ENCODE results near the gene SEPTIN5.
"Not testable (repeated sequence)": the region's sequence is repeated elsewhere in the genome, so short reads cannot be mapped to it uniquely, and the experiment has no call there.

SEPTIN5 gene

DNA sequence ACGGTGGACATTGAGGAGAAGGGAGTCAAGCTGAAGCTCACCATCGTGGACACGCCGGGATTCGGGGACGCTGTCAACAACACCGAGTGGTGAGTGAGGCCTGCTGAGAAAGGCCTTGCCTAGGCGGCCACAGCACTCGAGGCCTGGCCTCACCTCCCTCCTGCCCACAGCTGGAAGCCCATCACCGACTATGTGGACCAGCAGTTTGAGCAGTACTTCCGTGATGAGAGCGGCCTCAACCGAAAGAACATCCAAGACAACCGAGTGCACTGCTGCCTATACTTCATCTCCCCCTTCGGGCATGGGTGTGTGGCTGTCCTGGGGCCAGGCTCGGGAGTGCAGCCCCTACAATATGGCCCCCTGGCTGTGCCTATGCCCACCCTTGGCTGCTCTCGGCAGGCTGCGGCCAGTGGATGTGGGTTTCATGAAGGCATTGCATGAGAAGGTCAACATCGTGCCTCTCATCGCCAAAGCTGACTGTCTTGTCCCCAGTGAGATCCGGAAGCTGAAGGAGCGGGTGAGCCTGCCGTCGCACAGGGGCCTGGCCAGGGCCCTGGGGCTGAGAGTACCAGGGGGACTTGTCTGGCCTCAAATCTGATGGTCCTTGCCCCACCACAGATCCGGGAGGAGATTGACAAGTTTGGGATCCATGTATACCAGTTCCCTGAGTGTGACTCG lies 6.0 kb downstream of the SEPTIN5 start:
- DNase-seq (ENCODE audit: low spot score) = no peak

DNA sequence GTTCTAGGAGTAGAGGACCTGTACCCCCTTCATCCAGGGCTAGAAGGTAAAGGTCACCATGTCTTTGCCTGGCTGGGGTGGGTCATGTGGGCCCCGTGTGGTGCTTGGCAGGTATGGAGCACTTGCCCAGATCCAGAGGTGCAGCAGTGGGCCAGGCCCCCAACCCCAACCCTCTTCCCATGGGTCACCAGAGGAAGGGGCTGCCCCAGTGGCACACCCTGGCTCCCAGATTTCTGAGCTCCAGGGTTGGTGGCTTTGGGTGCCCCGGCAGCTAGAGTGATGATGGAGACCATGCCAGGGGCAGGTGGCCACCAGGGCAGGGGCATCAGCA lies 6.7 kb downstream of the SEPTIN5 start:
- DNase-seq (ENCODE audit: low spot score) = no peak

DNA sequence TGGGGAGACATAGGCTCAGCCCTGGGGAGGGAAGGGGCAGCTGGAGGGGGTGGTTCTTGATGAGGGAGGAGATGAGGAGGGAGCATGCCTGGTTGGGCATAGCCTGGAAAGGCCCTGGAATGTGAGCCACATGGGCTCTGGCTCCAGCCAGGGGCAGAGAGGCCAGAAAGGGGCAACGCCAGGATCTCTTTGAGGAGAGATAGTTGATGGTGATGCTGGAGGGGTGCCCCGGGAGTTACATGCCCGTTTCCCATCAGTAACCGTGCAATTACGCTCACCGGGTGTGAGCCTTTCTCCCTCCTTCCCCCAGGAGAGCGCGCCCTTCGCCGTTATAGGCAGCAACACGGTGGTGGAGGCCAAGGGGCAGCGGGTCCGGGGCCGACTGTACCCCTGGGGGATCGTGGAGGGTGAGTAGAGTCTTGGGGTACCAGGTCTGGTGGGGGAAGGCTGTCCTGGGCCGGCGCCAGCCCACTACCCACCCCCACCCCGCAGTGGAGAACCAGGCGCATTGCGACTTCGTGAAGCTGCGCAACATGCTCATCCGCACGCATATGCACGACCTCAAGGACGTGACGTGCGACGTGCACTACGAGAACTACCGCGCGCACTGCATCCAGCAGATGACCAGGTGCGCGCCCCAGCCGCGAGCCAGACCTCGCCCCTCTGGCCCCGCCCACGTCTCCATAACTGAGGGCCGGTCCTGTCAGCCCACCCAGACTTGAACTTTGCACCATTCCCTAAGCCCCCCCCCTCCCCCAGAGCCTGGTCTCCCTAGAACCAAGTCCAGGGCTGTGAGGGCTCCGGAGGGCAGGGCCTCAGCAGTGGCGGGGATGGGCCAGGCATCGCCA lies 7.3 kb downstream of the SEPTIN5 start:
- no peak for DNase-seq (ENCODE audit: low spot score)

DNA sequence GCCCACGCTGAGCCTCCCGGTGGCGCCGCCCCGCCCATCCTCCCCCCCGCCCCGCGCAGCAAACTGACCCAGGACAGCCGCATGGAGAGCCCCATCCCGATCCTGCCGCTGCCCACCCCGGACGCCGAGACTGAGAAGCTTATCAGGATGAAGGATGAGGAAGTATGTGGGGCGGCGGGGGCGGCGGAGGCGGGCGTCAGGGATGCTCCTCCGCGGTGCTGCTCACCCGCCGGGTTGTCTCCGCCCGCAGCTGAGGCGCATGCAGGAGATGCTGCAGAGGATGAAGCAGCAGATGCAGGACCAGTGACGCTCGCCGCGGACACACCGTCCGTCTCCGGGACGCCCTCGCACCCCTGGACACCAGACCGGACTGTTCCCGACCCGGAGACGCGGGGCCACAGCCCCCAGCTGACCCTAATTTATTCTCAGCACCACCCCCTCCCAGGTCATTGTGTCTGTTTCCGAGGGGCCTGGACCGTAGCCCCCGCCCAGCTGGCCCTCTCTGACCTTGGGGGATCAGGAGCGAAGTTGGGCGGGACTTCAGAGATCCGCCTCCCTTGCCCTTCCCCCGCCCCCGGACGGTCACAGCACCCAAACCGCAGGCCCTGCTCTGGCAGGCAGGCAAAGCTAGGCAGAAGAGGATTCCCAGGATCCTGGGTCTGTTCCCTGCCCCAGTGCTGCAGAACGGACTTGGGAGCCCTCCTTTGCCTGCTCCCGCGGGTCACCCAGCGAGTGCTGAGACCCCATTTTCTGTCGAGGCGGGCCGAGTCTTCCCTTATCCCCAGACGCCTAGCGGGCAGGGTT lies 8.1 kb downstream of the SEPTIN5 start:
- DNase-seq (ENCODE audit: low spot score) = no peak

DNA sequence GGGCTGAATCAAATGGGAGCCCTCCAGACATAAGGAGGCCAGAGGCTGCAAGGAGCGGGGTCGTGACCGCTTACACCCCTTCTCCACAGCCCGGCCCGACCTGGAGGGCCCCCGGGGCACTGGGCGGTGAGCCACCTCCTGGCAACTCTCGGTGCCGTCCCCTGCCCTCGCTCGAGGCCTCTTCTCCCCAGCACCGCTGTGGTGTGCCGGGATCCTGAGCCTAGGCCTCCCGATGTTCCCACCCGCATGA lies 8.6 kb downstream of the SEPTIN5 start:
- no peak for DNase-seq (ENCODE audit: low spot score)

DNA sequence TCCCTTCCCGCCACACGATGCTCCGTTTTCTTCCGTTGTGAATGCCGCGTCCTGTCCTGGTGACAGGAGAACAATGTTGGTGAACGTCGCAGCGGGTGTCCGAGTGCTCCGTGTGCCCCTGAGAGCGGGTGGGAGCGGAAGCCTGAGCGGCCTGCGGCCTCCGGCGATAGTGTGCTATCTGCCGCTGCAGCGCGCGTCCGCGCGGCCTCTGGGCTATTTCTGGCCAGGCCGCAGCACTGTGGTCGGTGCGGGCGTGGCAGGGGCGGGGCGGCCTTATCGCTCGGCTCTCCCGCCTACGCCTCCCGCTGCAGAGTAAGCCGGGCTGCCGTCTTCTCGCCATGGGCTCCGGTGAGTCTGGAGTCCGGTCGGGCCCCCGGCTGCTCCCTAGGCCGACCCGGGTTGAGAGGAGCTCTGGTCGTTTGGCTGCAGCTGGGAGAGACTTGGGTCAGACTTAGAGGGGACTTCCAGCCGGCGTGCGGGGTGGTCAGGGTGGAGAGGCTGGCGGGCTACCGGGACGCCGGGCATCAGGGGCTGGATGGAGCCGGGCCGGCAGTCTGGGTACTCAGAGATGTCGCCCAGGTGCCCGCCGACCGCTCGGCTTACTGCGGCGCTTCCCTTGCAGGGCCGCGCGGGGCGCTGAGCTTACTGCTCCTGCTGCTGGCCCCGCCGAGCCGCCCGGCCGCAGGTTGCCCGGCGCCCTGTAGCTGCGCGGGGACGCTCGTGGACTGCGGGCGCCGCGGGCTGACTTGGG lies 9.1 kb downstream of the SEPTIN5 start, which contains the start of gene GP1BB:
GP1BB (plus strand) TSS at position 308 of the 751 bp plus-strand sequence; CDS start at position 339, 31 bp downstream.
- peak; percentile 30 for DNase-seq (ENCODE audit: low spot score)

DNA sequence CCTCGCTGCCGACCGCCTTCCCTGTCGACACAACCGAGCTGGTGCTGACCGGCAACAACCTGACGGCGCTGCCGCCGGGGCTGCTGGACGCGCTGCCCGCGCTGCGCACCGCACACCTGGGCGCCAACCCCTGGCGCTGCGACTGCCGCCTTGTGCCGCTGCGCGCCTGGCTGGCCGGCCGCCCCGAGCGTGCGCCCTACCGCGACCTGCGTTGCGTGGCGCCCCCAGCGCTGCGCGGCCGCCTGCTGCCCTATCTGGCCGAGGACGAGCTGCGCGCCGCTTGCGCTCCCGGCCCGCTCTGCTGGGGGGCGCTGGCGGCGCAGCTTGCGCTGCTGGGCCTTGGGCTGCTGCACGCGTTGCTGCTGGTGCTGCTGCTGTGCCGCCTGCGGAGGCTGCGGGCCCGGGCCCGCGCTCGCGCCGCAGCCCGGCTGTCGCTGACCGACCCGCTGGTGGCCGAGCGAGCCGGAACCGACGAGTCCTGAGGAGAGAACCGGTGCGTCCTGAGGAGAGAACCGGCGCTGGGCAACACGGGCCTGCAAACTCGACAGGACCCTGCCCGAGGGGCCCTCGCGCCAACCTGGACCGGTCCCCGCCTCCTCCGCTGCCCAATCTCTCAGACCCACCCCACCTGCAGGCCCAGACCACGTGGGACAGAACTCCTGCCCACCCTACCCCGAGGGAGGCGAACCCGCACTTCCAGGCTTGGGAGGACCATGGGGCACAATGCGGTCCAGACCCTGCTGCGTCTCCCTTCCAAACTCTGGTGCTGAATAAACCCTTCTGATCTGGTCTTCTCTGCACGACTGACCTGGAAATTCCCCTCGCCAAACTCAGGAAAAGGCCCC lies 9.9 kb downstream of the SEPTIN5 start:
- peak; percentile 34 for DNase-seq (ENCODE audit: low spot score)

DNA sequence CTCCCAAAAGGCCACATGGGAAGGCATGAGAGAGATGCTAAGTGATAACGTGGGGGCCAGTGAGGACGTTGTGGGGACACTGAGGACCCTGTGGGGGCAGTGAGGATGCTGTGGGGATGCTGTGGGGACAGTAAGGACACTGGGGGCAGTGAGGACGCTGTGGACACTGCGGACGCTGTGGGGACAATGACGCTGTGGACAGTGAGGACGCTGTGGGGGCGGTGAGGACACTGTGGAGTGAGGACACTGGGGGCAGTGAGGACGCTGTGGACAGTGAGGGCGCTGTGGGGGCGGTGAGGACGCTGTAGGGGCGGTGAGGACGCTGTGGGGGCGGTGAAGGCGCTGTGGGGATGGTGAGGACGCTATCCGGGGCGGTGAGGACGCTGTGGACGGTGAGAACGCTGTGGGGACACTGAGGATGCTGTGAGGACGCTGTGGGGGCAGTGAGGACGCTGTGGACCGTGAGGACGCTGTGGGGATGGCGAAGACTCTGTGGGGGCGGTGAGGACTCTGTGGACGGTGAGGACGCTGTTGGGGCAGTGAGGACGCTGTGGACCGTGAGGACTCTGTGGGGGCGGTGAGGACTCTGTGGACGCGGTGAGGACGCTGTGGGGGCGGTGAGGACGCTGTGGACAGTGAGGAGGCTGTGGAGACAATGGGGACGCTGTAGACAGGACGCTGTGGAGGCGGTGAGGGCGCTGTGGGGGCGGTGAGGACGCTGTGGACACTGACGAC lies 10.8 kb downstream of the SEPTIN5 start:
- DNase-seq (ENCODE audit: low spot score) = no peak

DNA sequence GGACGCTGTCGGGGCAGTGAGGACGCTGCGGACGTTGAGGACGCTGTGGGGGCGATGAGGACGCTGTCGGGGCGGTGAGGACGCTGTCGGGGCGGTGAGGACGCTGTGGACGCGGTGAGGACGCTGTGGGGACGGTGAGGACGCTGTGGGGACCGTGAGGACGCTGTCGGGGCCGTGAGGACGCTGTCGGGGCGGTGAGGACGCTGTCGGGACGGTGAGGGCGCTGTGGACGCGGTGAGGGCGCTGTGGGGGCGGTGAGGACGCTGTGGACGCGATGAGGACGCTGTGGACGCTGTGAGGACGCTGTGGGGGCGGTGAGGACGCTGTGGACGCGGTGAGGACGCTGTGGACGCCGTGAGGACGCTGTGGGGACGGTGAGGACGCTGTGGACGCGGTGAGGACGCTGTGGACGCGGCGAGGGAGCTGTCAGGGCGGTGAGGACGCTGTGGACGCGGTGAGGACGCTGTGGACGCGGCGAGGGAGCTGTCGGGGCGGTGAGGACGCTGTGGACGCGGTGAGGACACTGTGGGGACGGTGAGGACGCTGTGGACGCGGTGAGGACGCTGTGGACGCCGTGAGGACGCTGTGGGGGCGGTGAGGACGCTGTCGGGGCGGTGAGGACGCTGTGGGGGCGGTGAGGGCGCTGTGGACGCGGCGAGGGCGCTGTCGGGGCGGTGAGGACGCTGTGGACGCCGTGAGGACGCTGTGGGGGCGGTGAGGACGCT lies 11.9 kb downstream of the SEPTIN5 start:
- DNase-seq (ENCODE audit: low spot score) = not testable (repeated sequence)

DNA sequence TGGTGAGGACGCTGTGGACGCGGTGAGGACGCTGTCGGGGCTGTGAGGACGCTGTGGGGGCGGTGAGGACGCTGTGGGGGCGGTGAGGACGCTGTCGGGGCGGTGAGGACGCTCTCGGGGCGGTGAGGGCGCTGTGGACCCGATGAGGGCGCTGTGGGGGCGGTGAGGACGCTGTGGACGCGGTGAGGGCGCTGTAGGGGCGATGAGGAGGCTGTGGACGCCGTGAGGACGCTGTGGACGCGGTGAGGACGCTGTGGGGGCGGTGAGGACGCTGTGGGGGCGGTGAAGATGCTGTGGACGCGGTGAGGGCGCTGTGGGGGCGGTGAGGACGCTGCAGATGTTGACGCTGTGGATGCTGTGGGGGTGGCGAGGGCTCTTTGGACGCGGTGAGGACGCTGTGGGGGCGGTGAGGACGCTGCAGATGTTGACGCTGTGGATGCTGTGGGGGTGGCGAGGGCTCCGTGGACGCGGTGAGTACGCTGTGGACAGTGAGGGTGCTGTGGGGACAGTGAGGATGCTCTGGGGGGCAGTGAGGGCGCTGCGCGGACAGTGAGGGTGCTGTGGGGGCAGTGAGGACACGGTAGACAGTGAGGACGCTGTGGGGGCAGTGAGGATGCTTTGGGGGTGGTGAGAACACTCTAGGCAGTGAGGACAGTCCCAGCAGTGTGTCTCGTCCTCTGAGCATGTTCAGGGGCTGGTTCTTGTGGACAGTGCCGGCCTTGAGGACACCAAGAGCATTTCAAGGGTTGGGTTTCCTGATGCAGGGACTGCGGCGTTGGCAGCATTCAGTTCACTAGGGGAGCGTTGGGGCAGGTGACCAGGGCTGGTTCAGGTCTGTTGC lies 13.2 kb downstream of the SEPTIN5 start:
- DNase-seq (ENCODE audit: low spot score) = no peak

DNA sequence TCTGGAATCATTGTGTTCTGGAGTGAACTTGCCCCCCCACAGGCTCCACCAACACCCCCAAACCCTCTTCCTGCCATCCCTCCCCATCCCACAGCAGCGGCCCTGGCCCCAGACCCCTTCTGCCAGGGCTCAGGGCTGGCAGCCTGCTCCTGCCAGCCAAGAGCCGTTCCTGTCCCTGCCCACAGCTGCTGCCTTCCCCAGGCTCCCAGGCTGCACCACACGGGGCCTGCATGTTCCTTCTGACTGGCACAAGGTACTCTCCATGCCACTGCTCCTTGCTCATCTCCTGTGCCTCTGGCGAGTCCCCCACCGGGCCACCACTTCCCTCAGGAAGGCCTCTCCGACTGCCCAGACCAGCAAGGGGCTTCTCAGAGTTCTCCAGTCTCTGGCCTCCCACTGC lies 14.0 kb downstream of the SEPTIN5 start:
- DNase-seq (ENCODE audit: low spot score) = no peak

DNA sequence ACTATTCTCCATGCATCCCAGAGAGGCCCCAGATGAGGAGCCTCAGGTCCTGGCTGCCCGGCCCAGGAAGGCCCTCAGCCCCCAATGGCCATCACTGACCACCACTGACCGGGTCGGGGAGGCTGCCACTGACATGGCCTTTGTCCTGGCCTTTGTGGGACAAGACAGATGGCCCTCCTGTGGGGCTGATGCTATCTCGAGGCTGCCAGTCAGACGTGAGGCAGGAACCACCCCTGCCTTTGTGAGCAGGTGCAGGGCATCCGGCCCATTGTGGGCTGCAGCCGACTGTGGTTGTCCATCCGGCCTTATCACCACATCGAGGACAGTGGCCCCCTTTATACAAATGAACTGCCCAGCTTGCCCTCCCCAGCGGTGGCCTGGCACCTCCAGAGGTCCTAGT lies 14.5 kb downstream of the SEPTIN5 start:
- no peak for DNase-seq (ENCODE audit: low spot score)

DNA sequence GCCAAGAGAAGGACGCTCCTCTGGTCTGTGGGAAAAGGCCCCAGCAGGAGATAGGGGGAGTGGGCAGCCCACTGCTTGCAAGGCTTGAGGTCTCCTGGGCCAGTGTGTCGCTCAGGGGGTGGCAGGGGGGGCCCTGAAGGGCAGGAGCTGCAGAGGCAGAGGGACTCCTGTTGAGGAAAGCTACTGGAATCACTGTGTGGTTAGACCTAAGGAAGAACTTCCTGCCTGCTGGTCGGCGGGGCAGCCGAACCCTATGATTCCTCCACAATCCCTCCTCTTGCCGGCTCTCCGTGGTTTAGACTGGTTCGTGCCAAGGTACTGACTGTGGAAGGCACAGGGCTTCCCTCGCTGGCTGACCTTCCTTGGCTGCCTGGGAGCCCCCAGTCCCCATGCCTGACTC lies 15.2 kb downstream of the SEPTIN5 start:
- no peak for DNase-seq (ENCODE audit: low spot score)

DNA sequence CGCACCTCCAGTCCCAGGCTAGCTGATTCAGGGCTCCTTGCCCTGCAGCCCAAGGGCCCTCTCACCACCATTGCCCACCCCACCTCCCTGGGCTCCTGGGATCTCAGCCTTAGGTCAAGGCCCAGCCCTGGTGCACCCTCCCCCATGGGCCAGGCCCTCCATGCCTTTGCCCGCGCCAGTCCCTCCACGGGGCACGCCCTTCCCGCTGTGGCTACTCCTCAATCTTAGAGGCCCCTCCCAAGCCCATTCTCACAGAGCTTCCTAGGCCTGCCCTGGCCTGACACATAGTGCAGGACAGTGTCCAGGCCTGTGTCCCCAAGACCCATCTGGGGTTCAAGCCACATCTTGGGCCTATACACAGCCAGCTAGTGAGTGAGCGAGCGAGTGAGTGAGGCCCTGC lies 15.9 kb downstream of the SEPTIN5 start:
- no peak for DNase-seq (ENCODE audit: low spot score)

DNA sequence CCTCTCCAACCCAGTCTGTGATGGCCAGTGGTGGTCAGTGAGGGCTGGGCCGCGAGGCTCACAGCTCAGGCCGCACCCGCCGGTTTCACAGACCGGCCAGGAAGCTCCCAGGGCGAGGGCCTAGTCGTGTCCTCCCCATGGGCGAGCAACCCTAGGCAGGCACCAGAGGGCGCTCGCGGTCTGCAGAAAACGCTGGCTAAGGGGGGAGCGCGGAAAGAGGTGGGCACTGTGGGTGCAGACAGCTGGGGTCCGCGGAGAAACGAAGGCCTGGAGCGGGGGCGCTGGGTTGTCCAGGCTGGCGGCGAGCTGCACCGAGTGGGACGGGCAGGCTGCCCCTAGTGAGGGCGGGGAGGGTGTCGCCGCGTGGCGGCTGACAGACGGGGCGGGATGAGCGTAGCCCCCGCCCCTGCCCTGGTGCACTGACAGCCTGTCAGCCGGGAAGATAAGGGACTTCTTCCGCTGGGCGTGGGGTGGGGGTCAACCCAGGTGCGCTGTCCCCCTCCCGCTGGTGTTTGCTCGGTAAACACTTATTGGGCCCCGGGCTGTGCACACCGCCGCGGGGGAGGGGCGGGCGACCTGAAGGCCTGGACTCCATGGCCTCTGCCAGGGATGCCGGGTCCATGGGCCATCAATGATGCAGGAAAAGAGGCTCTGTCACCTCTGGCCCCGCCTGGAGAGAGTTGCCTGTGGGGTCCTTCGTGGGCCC lies 16.5 kb downstream of the SEPTIN5 start:
- peak; percentile 77 for DNase-seq (ENCODE audit: low spot score)

DNA sequence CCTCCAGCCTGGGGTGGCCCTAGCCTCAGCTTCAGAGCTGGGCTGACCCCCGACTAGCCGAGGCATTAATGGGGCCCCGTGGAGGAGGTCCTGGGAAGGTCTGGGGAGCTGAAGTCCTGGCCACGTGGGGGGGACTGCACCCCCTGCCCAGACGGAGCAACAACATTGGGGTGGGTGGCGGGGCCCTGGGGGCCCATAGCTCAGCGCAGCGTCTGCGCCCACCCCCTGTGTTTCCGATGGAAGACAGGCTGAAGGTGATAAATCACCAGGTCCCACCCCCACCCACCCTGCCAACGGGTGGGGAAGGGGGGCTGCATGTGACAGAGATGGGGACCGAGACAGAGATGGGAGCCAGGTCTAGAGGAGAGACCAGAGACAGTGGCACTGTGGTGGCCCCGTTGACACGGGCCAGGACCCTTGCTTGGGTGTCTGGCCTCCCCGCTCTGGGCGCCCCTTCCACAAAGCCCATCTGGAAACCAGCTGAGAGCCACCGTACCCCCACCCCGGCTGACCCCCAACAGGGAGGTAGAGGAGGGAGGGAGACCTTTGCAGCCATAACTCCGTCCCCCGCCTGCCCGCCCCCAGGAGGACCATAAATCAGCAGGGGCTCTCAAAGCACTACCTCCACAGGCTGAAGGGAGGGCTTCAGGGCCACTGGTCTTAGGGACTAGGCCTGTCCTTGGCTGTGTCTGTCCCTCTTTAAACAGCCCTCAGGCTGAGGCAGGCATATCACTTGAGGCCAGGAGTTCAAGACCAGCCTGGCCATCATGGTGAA lies 17.2 kb downstream of the SEPTIN5 start:
- no peak for DNase-seq (ENCODE audit: low spot score)

DNA sequence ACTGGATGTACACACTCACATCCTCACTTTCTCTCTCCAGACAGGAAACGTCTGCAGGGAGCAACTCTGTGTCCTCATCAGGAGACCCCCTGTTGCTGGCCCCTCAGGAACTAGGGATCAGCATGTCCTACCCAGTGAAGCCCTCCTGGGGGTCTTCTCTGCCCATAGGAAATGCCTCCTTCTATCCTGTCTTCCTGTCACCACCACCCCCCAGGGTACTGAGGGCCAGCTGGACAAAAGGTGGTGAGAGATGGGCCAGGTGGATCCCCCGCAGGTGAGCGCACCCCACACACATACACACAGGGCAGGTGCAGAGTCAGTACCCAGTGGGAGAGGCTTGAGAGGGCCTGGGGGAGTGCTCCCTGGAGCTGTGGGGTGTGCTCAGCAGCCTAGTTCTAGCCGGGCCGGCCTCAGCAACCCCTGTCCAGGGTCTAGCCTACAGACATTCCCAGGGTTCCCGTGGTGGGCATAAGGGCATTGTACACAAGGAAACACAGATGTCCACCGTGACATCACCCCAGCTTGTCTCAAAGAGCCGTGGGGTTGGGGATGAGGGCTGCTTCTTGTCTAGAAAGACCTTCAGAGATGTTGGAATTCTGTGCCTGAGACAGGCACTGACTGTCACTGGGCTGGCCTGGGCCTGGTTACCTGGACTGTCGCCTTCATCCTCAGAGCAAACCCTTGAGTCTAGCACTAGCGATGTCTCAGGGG lies 18.3 kb downstream of the SEPTIN5 start:
- no peak for DNase-seq (ENCODE audit: low spot score)
